Hepatocyte (in vitro differentiated cells): ENCODE measurements around the gene SH3BGR. TPM values are rescaled to one million over a fixed set of nuclear protein-coding genes. Genes with fewer than 3 reads are reported as not detected.

ENCODE experiments used
- DNase-seq: peaks from one replicate; pipeline ENCODE4 v3.0.0-alpha.2; 2016; ENCODE audit warnings: low spot score
- H2AFZ ChIP-seq: fragments of 200-600 bp; sonication (generic); 2 replicates; pipeline ENCODE4 v1.6.0; 2016; ENCODE audit warnings: antibody characterized with exemption, mild to moderate bottlenecking
- H3K27ac ChIP-seq: fragments of 200-600 bp; sonication (generic); 2 replicates; pipeline ENCODE4 v1.5.1; 2016; ENCODE audit warnings: mild to moderate bottlenecking
- H3K27me3 ChIP-seq: fragments of 200-600 bp; sonication (generic); 2 replicates; pipeline ENCODE4 v1.6.1; 2016
- H3K36me3 ChIP-seq: fragments of 200-600 bp; sonication (generic); replicated peaks from 2 replicates; pipeline ENCODE4 v1.5.1; 2016; ENCODE audit warnings: low read depth; ENCODE audit not compliant: insufficient read depth
- H3K4me1 ChIP-seq: fragments of 200-600 bp; sonication (generic); 2 replicates; pipeline ENCODE4 v1.5.1; 2016; ENCODE audit warnings: mild to moderate bottlenecking, moderate library complexity; ENCODE audit not compliant: insufficient read depth
- H3K4me2 ChIP-seq: fragments of 200-600 bp; sonication (generic); 2 replicates; pipeline ENCODE4 v1.6.0; 2016
- H3K4me3 ChIP-seq: fragments of 200-600 bp; sonication (generic); 2 replicates; pipeline ENCODE4 v1.5.1; 2016; ENCODE audit warnings: mild to moderate bottlenecking
- H3K79me2 ChIP-seq: fragments of 200-600 bp; sonication (generic); 2 replicates; pipeline ENCODE4 v1.6.0; 2017; ENCODE audit warnings: mild to moderate bottlenecking
- H3K9me2 ChIP-seq: fragments of 200-600 bp; sonication (generic); replicated peaks from 2 replicates; pipeline ENCODE4 v1.6.0; 2017; ENCODE audit warnings: mild to moderate bottlenecking; ENCODE audit not compliant: insufficient read depth
- H3K9me3 ChIP-seq: fragments of 200-600 bp; sonication (generic); 2 replicates; pipeline ENCODE4 v1.5.1; 2016; ENCODE audit warnings: low read depth, mild to moderate bottlenecking
- H4K20me1 ChIP-seq: fragments of 200-600 bp; sonication (generic); 2 replicates; pipeline ENCODE4 v1.6.0; 2016; ENCODE audit warnings: mild to moderate bottlenecking; ENCODE audit not compliant: insufficient read depth, poor library complexity, severe bottlenecking
- CTCF ChIP-seq: fragments of 200-600 bp; sonication (generic); IDR thresholded peaks from 2 replicates; pipeline ENCODE4 v1.5.1; 2016; ENCODE audit warnings: antibody characterized with exemption, mild to moderate bottlenecking; ENCODE audit not compliant: poor library complexity
- EZH2 ChIP-seq: fragments of 200-600 bp; sonication (generic); IDR thresholded peaks from 2 replicates; pipeline ENCODE4 v1.6.1; 2016; ENCODE audit warnings: antibody characterized with exemption, mild to moderate bottlenecking, borderline replicate concordance
- EZH2phosphoT487 ChIP-seq: fragments of 200-600 bp; sonication (generic); IDR thresholded peaks from one replicate; pipeline ENCODE4 v1.6.1; 2018; ENCODE audit warnings: antibody characterized with exemption, mild to moderate bottlenecking, low read depth, moderate library complexity; ENCODE audit not compliant: unreplicated experiment, severe bottlenecking
- WGBS: methylation state at CpG from one replicate; pipeline ENCODE4 v1.1.6; 2016; ENCODE audit warnings: low lambda C conversion rate; ENCODE audit errors: missing lambda C conversion rate; 5-methylcytosine and 5-hydroxymethylcytosine counted together
- polyA plus RNA-seq: library from polyadenylated mRNA; unstranded; fragments of >200 nt; fragmentation: Nextera tagmentation; extraction: Ambion mirVana; gene quantifications from 2 replicates; pipeline ENCODE4 v1.2.1, GENCODE V29; 2016
- total RNA-seq: library from RNA; depleted of rRNA; stranded (reverse); fragments of >200 nt; gene quantifications from 2 replicates; pipeline ENCODE4 v1.2.3, GENCODE V29; 2014

SH3BGR gene
- total and polyA plus RNA-seq, 2 experiments from 2014 or later, result 1.8 to 2.5 TPM

GRCh38 chr21:39471598-39471997, 19.8 kb downstream of the SH3BGR start:
- TF ChIP-seq EZH2phosphoT487, result no peak
- TF ChIP-seq CTCF, result no peak
- no peak for TF ChIP-seq EZH2
- no peaks in the 10 kb centered on the region for H3K79me2 ChIP-seq
- H3K4me3 ChIP-seq, result no peak overlapping the region
- H3K4me2 ChIP-seq, result no peak overlapping the region
- no peaks in the 10 kb centered on the region for H3K4me1 ChIP-seq
- WGBS, result 93% methylated on average over 3 of the region's 3 CpGs
- H3K27ac ChIP-seq, result no peak overlapping the region
- no peak overlapping the region for H2AFZ ChIP-seq
- no peak for DNase-seq
- no peaks in the 10 kb centered on the region for H3K27me3 ChIP-seq
- no peaks in the 10 kb centered on the region for H4K20me1 ChIP-seq
- no peaks in the 10 kb centered on the region for H3K9me3 ChIP-seq
- no peaks in the 10 kb centered on the region for H3K9me2 ChIP-seq
- H3K36me3 ChIP-seq, result no peaks in the 10 kb centered on the region

GRCh38 chr21:39472786-39473185, 21.0 kb downstream of the SH3BGR start:
- no peaks in the 10 kb centered on the region for H3K9me3 ChIP-seq
- H3K4me1 ChIP-seq, result no peaks in the 10 kb centered on the region
- H3K4me3 ChIP-seq, result no peak overlapping the region
- no peaks in the 10 kb centered on the region for H3K79me2 ChIP-seq
- H3K36me3 ChIP-seq, result no peaks in the 10 kb centered on the region
- WGBS, result 76% methylated on average over 4 of the region's 4 CpGs
- no peak for DNase-seq
- no peaks in the 10 kb centered on the region for H4K20me1 ChIP-seq
- TF ChIP-seq EZH2phosphoT487 (no peak), CTCF (no peak), EZH2 (no peak)
- H3K27ac ChIP-seq, result no peak overlapping the region
- no peak overlapping the region for H2AFZ ChIP-seq
- no peak overlapping the region for H3K4me2 ChIP-seq
- H3K27me3 ChIP-seq, result no peaks in the 10 kb centered on the region
- H3K9me2 ChIP-seq, result no peaks in the 10 kb centered on the region

GRCh38 chr21:39474611-39475010, 22.8 kb downstream of the SH3BGR start:
- Histone ChIP-seq H3K27me3 (no peaks in the 10 kb centered on the region), H4K20me1 (no peaks in the 10 kb centered on the region), H3K4me2 (no peak overlapping the region), H2AFZ (no peak overlapping the region), H3K36me3 (no peaks in the 10 kb centered on the region), H3K27ac (no peak overlapping the region), H3K9me2 (no peaks in the 10 kb centered on the region), H3K4me3 (no peak overlapping the region), H3K79me2 (no peaks in the 10 kb centered on the region), H3K9me3 (no peaks in the 10 kb centered on the region), H3K4me1 (no peaks in the 10 kb centered on the region)
- TF ChIP-seq CTCF, result no peak
- TF ChIP-seq EZH2phosphoT487, result no peak
- TF ChIP-seq EZH2, result no peak
- no peak for DNase-seq
- WGBS, result 88% methylated on average over 2 of the region's 2 CpGs
